Germinal center (tissue), 1 donor: ENCODE results near the gene RBM17.
"Not testable (repeated sequence)": the region's sequence is repeated elsewhere in the genome, so short reads cannot be mapped to it uniquely, and the experiment has no call there.

Experiments
- DNase-seq: peaks from one replicate; pipeline ENCODE4 v3.0.0; 2012; ENCODE audit warnings: mixed read lengths, low spot score

The RBM17 gene

GRCh38 chr10:6136215-6137201, 47.7 kb downstream of the RBM17 start:
- DNase-seq: no peak

GRCh38 chr10:6138456-6138855, 49.6 kb downstream of the RBM17 start:
- no peak for DNase-seq

- no peak for DNase-seq
Measured at GRCh38 chr10:6139470-6139869, 50.6 kb downstream of the RBM17 start.

- no peak for DNase-seq
Measured at GRCh38 chr10:6140141-6140841, 51.5 kb downstream of the RBM17 start.

- DNase-seq: no peak
Measured at GRCh38 chr10:6140965-6141295, 52.1 kb downstream of the RBM17 start.

GRCh38 chr10:6141296-6142151, 52.7 kb downstream of the RBM17 start:
- DNase-seq: peak; percentile 80

GRCh38 chr10:6142186-6142585, 53.4 kb downstream of the RBM17 start:
- not testable (repeated sequence) for DNase-seq

- no peak for DNase-seq
Measured at GRCh38 chr10:6142644-6143043, 53.8 kb downstream of the RBM17 start.

GRCh38 chr10:6143181-6143580, 54.3 kb downstream of the RBM17 start:
- DNase-seq: no peak

- DNase-seq: peak; percentile 89
Measured at GRCh38 chr10:6144406-6145165, 55.8 kb downstream of the RBM17 start.

GRCh38 chr10:6145166-6145987, 56.5 kb downstream of the RBM17 start:
- DNase-seq: peak; percentile 44

GRCh38 chr10:6146013-6146785, 57.4 kb downstream of the RBM17 start:
- DNase-seq: no peak

- DNase-seq: no peak
Measured at GRCh38 chr10:6146921-6147320, 58.1 kb downstream of the RBM17 start.

GRCh38 chr10:6148251-6148701, 59.4 kb downstream of the RBM17 start:
- DNase-seq: no peak

- DNase-seq: no peak
Measured at GRCh38 chr10:6148908-6149307, 60.1 kb downstream of the RBM17 start.

GRCh38 chr10:6151087-6151977, 62.5 kb downstream of the RBM17 start:
- peak; percentile 76 for DNase-seq

- no peak for DNase-seq
Measured at GRCh38 chr10:6153845-6154244, 65.0 kb downstream of the RBM17 start.

GRCh38 chr10:6154566-6154965, 65.7 kb downstream of the RBM17 start:
- DNase-seq: no peak

GRCh38 chr10:6158276-6158675, 69.4 kb downstream of the RBM17 start:
- DNase-seq: no peak
